Globus pallidus (tissue), 1 donor: ENCODE measurements around the gene CAB39L.

Experiments used
- DNase-seq: peaks from one replicate; pipeline ENCODE4 v3.0.0-alpha.2; 2015; ENCODE audit warnings: low spot score

CAB39L gene

DNA sequence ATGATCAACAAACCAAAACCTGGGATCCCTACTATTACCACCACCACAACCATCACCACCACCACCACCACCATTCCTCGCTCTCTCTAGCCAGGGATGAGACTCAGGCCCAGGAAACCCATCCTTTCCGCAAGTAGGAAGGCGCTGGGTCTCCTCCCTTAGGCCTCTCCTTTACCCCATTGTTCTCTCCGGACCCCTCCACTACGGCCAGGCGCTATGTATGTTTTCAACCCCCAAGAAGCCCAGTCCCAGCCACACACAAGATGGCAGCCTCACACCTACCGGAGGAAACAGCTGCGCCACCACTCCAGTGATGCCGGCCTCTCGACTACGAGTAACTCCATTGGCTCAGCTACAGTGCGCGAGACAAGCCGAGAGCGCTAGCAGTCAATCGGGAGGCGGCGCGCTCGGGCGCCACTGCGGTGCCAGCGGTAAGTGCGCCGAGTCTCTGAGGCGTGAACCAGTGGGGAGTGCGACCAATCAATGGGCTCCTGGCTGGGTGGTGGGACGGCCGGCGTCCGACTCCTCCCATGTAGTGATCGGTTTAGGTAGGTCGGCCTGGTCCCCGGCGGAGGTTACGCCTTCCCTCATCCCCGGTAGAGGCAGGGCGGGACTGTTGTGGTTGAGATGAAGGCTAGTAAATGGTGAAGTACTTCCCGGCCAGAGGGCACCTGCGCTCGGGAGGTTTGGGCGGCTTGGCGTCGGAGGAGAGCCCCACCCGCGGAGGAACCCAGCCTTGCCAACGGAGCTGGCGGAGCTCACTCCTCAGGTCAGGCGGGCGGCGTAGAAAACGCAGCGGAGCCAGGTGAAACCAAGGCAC, at the start of gene CAB39L, which contains the start of gene SETDB2:
Gene CAB39L (minus strand): TSS at position 361 of the 820 bp plus-strand sequence. CDS start 61,154 bp downstream, outside the sequence.
Gene SETDB2 (plus strand): TSS at position 571 of the 820 bp plus-strand sequence. CDS start 7,620 bp downstream, outside the sequence.
- peak; percentile 99 for DNase-seq

DNA sequence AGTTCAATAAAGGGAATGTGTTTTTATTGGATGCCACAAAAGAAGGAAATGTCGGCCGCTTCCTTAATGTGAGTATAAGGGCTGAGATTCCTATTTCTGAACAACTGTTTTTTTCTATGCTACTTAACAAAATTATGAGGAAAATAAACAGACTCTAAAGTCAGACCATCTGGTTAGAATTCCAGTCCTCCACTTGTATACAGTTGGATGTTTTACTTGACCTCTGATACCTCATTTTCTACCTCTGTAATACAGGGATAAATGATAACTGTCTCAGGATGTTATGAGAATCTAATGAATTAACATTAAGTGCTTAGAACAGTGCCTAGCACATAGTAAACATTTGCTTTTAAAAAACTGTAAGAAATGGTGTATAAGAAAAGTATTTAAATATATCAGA, 44.7 kb upstream of the CAB39L start:
- DNase-seq: no peak

DNA sequence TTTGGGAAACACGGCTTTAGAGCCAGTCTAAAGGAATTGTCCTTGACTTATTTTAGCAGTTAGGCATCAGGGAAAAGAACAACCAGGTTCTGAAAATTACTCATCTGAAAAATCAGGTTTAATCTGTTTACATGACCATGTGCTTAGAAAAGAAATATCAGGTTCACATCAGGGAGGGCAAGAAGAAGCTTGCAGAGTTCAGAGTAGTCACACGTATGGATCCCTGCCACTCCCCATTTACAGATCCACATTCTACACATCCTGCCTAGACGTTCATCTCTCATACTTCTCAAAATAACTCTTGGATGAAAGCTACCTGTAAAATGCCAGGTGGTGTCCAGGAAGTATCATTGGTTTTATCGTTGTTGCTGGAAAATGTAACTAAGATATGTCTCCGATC, 37.9 kb upstream of the CAB39L start:
- no peak for DNase-seq

DNA sequence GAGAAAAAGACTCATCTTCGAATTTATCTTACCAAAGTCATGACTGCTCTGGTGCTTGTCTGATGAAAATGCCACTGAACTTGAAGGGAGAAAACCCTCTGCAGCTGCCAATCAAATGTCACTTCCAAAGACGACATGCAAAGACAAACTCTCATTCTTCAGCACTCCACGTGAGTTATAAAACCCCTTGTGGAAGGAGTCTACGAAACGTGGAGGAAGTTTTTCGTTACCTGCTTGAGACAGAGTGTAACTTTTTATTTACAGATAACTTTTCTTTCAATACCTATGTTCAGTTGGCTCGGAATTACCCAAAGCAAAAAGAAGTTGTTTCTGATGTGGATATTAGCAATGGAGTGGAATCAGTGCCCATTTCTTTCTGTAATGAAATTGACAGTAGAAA, 32.7 kb upstream of the CAB39L start:
- no peak for DNase-seq

DNA sequence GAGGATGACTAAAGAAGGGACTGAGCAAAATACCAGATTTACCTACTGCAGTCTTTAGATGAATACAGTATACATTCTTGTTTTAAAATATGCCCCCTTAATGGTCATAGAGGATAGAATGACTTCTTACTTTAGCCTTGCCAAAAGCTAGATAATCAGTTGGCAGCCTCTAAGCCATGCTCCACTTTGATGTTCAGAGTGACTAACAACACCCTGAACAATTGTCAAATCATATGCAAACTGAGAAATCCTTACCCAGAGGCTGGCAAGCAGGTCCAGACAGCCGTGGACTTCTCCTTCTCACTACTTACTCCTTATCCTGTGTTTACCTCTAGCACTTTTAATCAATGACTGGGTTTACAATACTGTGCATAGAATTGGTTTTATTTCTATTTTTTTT, 28.3 kb upstream of the CAB39L start:
- DNase-seq: no peak

DNA sequence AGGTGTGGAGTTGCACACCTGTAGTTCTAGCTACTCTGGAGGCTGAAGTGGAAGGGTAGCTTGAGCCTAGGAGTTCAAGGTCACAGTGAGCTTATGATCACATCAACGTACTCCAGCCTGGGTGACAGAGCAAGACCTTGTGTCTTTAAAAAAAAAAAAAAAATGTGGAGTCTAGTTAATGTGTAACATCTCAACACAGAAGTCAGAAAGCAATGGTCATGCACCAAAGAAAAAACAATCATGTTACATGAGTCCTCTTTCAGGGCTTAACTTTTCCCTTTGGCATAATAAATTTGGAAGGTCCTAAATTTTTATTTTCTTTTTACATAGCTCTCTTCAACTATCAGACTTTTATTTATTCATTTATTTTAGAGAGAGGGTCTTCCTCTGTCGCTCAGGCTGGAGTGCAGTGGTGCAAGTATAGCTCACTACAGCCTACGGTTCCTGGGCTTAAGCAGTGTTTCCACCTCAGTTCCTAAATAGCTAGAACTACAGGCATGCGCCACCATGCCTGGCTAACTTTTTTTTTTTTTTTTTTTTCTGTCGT, 22.5 kb upstream of the CAB39L start:
- no peak for DNase-seq

DNA sequence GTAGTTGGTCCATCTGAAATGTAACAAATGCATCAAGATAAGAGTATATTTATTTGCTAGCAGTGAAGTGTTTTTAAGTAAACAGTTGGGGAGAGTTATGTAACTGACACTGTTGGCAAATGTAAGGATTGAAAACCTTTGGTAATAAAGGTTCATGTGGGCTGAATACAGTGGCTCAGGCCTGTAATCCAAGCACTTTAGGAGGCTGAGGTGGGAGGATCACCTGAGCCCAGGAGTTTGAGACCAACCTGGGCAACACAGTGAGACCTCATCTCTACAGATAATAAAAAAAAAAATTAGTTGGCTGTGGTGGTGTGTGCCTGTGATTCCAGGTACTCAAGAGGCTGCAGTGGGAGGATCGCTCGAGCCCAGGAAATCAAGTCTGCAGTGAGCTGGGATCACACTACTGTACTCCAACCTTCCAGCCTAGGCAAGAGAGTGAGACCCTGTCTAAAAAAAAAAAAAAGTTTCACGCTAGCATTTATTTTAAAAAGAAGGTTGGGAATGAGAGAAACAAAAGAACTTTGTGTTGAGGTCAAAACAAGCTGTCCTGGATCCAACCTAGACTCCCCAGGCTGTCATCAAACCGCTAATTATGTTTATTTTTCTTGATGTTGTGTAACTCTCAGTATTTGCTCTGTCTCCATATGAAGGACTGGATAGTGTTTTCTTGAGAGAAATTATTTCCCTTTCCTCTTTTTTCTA, 20.9 kb upstream of the CAB39L start:
- DNase-seq: no peak

DNA sequence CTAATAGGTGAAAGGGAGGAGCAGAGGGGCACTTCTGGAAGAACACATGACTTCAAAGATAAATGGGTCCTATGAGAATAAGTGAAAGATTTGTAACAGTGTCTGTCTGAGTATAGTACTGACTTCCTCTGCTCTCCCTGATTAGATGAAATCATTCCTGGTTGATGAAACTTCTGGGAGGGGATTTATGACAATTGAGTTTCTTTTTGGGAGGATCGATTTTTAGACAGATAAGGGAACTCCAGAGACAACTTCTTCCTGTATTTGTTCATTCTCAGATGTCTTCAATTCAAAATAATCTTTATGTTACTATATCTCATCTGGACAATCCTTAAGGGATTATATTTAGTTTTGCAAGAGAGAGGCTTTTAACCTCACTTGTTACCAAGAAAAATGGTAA, 20.2 kb upstream of the CAB39L start:
- no peak for DNase-seq

DNA sequence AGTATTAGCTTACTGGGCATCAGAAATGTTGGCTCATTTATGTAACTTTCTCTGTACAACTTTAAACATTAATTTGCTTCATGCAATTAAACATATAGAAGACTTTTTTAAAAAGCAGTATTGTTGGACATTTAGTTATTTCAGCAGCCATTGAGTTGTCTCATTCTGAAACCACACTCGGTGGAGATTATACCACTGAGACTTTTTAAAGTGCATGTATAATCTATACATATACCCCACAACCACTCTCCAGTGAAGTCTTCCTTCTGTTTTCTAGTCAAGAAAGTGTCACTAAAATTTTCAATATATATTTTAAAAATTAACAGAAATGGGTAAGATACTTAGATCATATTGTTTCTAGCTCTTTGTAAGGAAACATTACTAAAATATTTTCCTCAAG, 15.7 kb upstream of the CAB39L start:
- DNase-seq: no peak

DNA sequence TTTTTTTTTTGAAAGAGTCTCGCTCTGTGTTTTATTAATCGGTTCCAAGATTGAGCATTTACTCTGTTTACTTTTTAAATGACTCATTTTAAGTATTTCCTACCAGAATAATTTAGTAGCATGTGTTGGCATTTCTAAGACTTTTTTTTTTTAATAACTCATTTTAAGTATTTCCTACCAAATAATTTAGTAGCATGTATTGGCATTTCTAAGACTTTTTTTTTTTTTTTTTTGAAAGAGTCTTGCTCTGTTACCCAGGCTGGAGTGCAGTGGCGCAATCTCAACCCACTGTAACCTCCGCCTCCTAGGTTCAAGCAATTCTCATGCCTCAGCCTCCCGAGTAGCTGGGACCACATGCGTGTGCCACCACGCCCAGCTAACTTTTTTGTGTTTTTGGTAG, 13.4 kb upstream of the CAB39L start:
- DNase-seq: no peak

DNA sequence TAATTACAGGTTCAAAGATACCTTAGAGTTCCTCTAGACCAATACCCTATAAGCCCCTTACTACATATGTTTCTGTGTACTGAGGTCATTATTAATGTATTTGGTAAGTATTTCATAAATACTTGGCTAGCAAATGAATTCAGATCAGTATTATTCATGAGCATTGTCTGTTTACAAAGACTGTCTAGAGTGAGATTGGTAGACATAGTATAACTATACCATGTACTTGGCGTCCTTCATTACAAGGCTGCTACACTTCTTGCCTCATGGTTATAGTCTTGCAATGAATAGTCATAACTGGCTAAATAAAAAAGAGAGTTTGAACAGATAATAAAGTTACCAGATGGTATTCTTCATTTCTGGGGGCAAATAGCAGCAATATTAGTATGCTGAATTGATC, 12.3 kb upstream of the CAB39L start:
- DNase-seq: no peak

DNA sequence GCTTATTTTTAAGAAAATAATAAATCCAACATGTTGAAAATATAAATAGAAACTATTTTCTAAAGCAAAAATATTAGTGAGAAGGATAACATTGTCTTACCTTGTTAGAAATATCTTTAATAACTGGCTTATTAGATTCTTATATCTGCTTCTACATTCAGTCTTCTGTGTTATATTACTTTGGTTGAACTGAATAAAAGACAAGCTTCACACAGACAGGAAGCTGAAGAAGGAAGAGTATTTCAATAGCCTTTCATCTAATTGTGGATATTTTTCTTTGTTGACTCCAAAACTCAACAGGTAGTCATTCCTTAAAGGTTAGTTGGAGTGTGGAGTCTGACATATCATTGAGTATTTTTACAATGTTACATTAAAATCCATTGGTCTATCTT, 11.1 kb upstream of the CAB39L start:
- no peak for DNase-seq

DNA sequence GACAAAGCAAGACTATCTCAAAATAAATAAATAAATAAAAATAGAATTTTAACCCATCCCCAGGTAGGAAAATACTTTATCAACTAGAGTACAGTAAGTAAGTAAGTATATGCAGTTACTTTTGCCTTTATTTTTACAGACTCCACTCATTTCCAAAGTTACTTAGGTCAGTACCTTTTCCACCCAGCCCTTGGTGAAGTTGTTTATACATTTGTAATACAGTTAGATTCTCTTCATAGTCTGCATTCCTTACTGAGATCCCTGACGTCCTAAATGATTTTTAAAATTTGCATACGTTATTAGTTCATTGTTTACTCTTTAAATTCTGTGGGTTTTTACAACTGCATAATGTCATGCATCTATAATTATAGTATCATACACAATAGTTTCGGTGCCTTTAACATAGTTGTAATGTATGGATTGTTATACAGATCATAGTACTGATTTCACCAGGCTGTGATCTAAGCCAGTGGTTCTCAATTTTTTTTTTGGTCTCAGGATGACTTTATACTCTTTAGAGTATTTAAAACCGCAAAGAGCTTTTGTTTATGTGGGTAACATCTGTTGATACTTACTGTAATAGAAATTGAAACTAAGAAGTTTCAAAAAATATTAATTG, 10.6 kb upstream of the CAB39L start:
- no peak for DNase-seq

DNA sequence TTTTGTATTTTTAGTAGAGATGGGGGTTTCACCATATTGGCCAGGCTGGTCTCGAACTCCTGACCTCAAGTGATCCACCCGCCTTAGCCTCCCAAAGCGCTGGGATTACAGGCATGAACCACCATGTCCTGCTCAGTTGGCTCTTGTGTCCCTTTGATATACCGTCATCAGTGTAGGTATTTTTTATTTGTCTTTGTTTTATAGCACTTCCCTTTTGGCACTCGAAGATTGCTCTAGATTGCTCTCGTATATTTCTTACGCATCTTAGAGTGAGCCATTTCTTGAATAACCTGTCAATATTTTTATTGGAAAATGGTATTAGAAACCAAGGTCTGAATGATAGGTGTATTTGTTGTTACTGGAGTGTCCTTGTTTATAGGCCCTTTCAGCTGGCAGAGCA, 9.6 kb upstream of the CAB39L start:
- DNase-seq: no peak

DNA sequence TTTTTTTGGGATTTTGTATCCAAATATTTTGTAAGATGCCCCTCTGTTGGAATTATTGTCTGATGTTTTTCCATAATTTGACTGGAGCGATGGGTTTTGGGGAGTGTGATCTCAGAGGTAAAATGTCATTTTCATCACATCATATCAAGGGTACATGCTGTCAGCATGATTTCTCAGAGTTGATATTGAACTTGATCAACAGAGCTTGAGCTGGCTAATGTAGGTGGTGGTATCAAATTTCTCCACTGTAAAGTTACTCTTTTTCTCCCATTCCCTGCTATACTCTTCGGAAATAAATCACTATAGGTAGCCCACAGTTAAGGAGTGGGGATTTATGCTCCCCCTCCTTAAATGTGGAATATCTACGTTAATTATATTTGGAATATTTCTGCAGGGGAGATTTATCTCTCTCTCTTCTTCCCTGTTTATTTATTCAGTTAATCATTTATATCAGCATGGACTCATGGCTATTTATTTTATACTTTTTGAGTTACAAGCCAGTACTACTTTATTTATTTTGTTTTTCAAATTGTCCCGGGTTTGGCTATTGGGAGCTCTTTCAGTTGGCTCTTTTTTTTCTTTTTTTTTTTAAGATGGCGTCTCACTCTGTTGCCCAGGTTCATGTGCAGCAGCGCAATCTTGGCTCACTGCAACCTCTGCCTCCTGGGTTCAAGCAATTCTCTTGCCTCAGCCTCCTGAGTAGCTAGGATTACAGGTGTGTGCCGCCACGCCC, 9.0 kb upstream of the CAB39L start:
- DNase-seq: no peak

DNA sequence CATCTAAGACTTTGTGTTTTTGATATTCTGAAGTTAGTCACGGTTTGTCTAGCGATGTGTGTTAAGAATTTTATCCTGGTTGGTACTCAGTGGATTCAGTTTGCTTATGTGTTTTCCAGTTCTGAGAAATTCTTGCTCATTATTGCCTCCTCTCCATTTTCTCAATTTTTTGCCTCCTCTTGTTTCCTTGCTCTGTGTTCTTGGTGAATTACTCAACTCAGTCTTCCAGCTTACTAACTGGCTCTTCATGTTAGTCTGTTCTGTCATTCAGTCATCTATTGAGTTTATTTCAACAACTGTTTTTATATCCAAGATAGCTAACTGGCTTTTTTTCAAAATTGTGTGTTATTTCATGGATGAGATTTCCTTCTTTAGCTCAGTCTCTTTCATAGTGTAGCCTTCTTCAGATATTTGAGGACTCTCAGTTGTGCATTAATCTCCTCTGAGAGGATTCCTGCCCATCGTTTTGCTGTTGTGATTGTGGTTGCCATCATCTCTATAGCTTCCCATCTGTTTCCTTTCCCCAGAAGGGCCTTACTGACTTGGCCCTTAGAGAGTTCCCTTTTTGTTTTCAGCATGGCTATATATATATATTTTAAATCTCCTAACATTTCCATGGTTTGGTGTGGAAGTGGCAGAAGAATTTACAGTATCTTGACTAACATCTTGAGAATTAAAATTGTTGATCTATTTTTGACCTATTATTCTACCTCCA, 6.4 kb upstream of the CAB39L start:
- no peak for DNase-seq

DNA sequence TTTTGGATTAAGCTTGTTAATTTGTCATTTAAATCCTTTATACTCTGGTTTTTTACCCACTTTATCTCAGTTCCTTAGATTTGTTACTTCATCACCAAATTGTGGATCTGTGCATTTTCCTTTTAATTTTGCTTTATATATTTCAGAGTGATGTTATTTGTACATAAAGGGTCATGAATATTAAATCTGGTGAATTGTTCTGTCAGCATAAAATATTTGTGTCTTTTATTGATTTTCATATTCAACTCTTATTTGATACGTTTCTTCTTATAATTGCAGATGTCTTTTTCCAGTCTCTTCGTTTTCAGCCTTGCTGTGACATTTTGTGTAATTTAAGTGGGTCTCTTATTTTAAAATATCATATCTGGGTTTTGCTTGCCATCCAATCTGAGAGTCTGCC, 4.9 kb upstream of the CAB39L start:
- no peak for DNase-seq

DNA sequence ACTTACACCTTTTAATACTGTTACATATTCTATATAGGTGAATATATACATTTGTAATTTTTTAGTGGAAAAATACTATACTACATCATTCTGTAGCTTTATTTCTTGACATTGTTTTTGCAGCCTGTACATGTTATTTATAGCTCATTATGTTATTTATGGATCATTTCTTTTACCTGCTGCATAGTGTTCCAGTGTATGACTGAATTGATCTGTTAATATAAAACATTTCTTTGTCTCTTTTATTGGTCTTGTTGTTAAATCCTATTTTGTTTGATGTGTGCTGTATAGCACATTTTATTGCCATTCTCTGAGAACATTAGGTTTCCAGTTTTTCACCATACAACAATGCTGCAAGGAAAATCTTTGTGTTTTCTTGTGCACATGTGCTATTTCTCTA, 2.6 kb upstream of the CAB39L start:
- no peak for DNase-seq

DNA sequence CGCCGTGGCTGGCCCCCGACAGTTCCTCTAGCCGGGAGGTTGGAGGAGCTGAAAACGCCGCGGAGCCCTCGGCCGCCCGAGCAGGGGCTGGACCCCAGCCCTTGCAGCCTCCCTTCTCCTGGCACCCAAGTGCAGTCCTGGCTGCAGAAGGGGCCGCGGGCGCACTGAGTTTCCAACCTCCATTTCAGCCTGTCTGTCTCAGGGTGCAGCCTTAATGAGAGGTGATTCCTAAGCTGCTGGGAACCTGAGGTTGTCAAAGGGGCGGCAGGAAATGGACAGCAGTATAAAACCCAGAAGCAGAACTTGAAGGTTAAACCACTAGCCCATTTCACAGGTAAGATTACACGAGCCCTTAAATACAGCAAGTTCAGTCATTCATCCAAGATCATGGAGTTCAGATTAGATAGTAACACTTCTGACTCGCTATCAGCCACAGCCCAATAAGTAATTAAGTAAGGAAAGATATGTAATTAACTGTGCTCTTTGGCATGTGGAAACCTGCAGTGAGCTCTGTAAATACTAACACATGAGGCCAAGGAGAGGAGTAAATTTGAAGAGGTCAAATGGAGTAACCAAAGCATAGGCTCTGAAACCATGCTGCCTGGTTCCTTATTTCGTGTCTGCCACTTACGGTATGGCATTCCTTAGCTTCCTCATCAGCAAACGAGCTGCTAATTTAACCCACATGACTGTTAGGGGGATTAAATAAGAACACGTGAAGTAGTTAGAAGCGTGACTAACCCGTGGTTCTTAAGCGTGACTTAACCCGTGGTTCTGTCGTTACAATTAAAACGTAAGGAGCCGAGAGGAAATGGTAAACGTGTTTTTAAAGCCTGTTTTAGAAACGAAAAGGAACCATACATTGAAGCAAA, 896 bp upstream of the CAB39L start:
- DNase-seq: peak; percentile 40

DNA sequence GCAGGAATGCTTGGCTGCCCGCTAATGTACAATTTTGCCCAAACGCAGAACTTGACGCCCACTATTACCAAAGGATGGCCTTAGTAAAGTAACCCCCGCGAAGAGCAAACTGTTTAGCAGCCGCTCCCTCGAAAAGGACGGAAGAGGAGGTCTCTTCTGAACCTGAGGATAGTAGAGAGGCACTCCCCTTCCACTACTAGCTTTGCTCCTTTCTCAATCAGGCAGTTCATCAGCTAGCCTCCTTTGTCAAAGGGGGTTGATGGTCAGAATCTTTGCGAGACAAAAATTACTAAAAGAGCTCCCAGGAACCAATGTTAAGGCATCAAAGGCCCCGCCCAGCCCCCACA, 534 bp downstream of the CAB39L start:
- DNase-seq: no peak

DNA sequence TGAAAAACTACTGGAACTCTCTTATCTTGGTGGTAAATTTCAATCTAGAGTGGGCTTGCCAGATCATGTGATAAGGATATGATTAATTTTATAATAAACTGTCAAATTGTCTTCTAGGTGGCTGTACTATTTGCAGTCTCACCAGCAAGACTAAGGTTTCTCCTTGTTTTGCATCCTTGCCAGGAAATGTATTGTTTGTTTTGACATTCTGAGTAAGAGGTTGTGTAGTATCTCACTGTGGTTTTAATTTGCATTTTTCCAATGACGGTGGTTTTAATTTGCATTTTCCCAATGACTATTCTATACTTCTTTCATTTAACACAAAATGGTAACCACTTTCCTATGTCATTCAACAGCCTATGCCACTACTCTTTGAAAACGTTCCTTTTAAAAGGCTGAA, 2.0 kb downstream of the CAB39L start:
- no peak for DNase-seq
